Smooth muscle cell (in vitro differentiated cells): ENCODE measurements around the gene BICC1. TPM values are rescaled to one million over a fixed set of nuclear protein-coding genes. Genes with fewer than 3 reads are reported as not detected.

Experiments
- DNase-seq: peaks from one replicate; lab custom pipeline; 2025; ENCODE audit not compliant: unreplicated experiment; lab: John Stamatoyannopoulos, UW
- H2AFZ ChIP-seq: fragments of 200-600 bp; sonication (generic); 2 replicates; pipeline ENCODE4 v1.6.0; 2016; ENCODE audit warnings: antibody characterized with exemption, low read depth, mild to moderate bottlenecking
- H3F3A ChIP-seq: fragments of 200-600 bp; sonication (generic); 2 replicates; pipeline ENCODE4 v1.6.0; 2017; ENCODE audit warnings: antibody characterized with exemption, low read depth
- H3K27ac ChIP-seq: fragments of 200-600 bp; sonication (generic); 2 replicates; pipeline ENCODE4 v1.5.1; 2016; ENCODE audit warnings: low read depth, mild to moderate bottlenecking
- H3K27me3 ChIP-seq: fragments of 200-600 bp; sonication (generic); 2 replicates; pipeline ENCODE4 v1.6.1; 2016; ENCODE audit warnings: low read depth, mild to moderate bottlenecking
- H3K36me3 ChIP-seq: fragments of 200-600 bp; sonication (generic); 2 replicates; pipeline ENCODE4 v1.5.1; 2016; ENCODE audit warnings: low read depth
- H3K4me1 ChIP-seq: fragments of 200-600 bp; sonication (generic); 2 replicates; pipeline ENCODE4 v1.5.1; 2016; ENCODE audit warnings: low read depth
- H3K4me2 ChIP-seq: fragments of 200-600 bp; sonication (generic); 2 replicates; pipeline ENCODE4 v1.6.0; 2016; ENCODE audit warnings: mild to moderate bottlenecking
- H3K4me3 ChIP-seq: fragments of 200-600 bp; sonication (generic); 2 replicates; pipeline ENCODE4 v1.5.1; 2016; ENCODE audit warnings: mild to moderate bottlenecking
- H3K79me2 ChIP-seq: fragments of 200-600 bp; sonication (generic); 2 replicates; pipeline ENCODE4 v1.6.0; 2016; ENCODE audit warnings: low read depth, mild to moderate bottlenecking
- H3K9ac ChIP-seq: fragments of 200-600 bp; sonication (generic); 2 replicates; pipeline ENCODE4 v1.6.0; 2016; ENCODE audit warnings: low read depth
- H3K9me3 ChIP-seq: fragments of 200-600 bp; sonication (generic); replicated peaks from 2 replicates; pipeline ENCODE4 v1.5.1; 2016; ENCODE audit warnings: low read depth
- H4K20me1 ChIP-seq: fragments of 200-600 bp; sonication (generic); 2 replicates; pipeline ENCODE4 v1.6.0; 2016; ENCODE audit warnings: low read depth
- CTCF ChIP-seq: fragments of 200-600 bp; sonication (generic); IDR thresholded peaks from 2 replicates; pipeline ENCODE4 v1.5.1; 2017; ENCODE audit warnings: borderline replicate concordance, mild to moderate bottlenecking, antibody characterized with exemption; ENCODE audit not compliant: insufficient read depth, poor library complexity, severe bottlenecking
- WGBS: methylation state at CpG from one replicate; pipeline ENCODE4 v1.1.7; 2016; ENCODE audit warnings: low lambda C conversion rate; 5-methylcytosine and 5-hydroxymethylcytosine counted together
- polyA plus RNA-seq: library from polyadenylated mRNA; unstranded; fragments of >200 nt; fragmentation: Nextera tagmentation; extraction: Ambion mirVana; gene quantifications from 2 replicates; pipeline ENCODE4 v1.2.1, GENCODE V29; 2016
- total RNA-seq: library from RNA; depleted of rRNA; stranded (reverse); fragments of >200 nt; gene quantifications from 2 replicates; pipeline ENCODE4 v1.2.3, GENCODE V29; 2014

BICC1 gene
- total and polyA plus RNA-seq, 2 experiments from 2014 or later: 7.9 to 23.0 TPM

GRCh38 chr10:58608351-58608750 is 95.7 kb downstream of the BICC1 start:
- no peaks in the 10 kb centered on the region for H3F3A ChIP-seq
- no peaks in the 10 kb centered on the region for H3K27me3 ChIP-seq
- H3K9me3 ChIP-seq: no peaks in the 10 kb centered on the region
- H3K9ac ChIP-seq: no peak overlapping the region
- H3K27ac ChIP-seq: no peak overlapping the region
- no peaks in the 10 kb centered on the region for H3K36me3 ChIP-seq
- TF ChIP-seq CTCF: no peak
- WGBS: 79% methylated on average over 4 of the region's 4 CpGs
- H2AFZ ChIP-seq: no peak overlapping the region
- no peaks in the 10 kb centered on the region for H3K4me1 ChIP-seq
- peaks cover 19% of the 10 kb centered on the region for H4K20me1 ChIP-seq
- peaks cover 4% of the 10 kb centered on the region for H3K79me2 ChIP-seq
- no peak for DNase-seq
- no peak overlapping the region for H3K4me2 ChIP-seq
- H3K4me3 ChIP-seq: no peak overlapping the region

- H3K4me2 ChIP-seq: no peak overlapping the region
- no peak overlapping the region for H3K4me3 ChIP-seq
- TF ChIP-seq CTCF: no peak
- no peaks in the 10 kb centered on the region for H3K36me3 ChIP-seq
- no peak overlapping the region for H3K27ac ChIP-seq
- no peak overlapping the region for H3K9ac ChIP-seq
- no peaks in the 10 kb centered on the region for H3K4me1 ChIP-seq
- H3K79me2 ChIP-seq: no peaks in the 10 kb centered on the region
- DNase-seq: no peak
- no peaks in the 10 kb centered on the region for H3K9me3 ChIP-seq
- H3K27me3 ChIP-seq: no peaks in the 10 kb centered on the region
- H3F3A ChIP-seq: no peaks in the 10 kb centered on the region
- WGBS: 96% methylated on average over 1 of the region's 1 CpG
- H4K20me1 ChIP-seq: peaks cover 19% of the 10 kb centered on the region
- no peak overlapping the region for H2AFZ ChIP-seq
Observed at GRCh38 chr10:58608826-58609531, 96.3 kb downstream of the BICC1 start.

DNA sequence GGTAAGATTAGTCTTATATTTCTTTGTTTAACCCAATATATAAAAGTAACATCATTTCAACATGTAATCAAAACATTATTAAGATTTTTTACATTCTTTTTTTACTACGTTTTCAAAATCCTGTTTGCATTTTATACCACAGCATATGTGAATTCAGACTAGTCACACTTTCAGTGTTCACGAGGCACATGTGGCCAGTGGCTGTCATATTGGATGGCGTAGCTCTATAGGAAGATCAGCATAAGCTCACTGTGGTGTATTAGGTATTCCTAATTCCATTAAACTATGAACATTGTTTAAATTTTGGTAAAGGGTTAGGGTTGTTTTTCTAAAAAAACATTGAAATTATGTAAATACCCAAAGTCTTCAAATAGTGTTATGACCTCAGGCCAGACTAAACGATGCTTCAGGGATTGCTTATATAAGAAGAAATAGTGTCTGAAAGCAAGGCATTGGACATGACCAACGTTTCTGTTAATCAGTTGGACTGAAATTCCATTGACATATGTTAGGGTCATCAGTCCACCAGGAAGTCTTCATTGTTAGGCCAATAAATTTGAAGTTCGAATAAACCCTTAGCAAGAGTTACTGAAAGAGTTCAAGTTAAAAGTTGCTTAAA is 97.0 kb downstream of the BICC1 start:
- Histone ChIP-seq H3K36me3 (no peaks in the 10 kb centered on the region), H4K20me1 (peaks cover 19% of the 10 kb centered on the region), H3K4me3 (no peak overlapping the region), H2AFZ (no peak overlapping the region), H3F3A (no peaks in the 10 kb centered on the region), H3K9me3 (no peaks in the 10 kb centered on the region), H3K79me2 (no peaks in the 10 kb centered on the region), H3K9ac (no peak overlapping the region), H3K4me1 (no peaks in the 10 kb centered on the region), H3K27me3 (no peaks in the 10 kb centered on the region), H3K27ac (no peak overlapping the region), H3K4me2 (no peak overlapping the region)
- no peak for DNase-seq
- WGBS: 86% methylated on average over 6 of the region's 6 CpGs
- no peak for TF ChIP-seq CTCF
